ENCODE measurements around the gene PRRC2C.
"Not testable (repeated sequence)": the region's sequence is repeated elsewhere in the genome, so short reads cannot be mapped to it uniquely, and the experiment has no call there.

The PRRC2C gene

GRCh38 chr1:171485375-171486047 is at the start of gene PRRC2C:
TSS of gene PRRC2C (plus strand) at chr1:171485530. CDS start at chr1:171512089, 26,559 bp downstream.
- DNase-seq = peak; percentile 83

DNA sequence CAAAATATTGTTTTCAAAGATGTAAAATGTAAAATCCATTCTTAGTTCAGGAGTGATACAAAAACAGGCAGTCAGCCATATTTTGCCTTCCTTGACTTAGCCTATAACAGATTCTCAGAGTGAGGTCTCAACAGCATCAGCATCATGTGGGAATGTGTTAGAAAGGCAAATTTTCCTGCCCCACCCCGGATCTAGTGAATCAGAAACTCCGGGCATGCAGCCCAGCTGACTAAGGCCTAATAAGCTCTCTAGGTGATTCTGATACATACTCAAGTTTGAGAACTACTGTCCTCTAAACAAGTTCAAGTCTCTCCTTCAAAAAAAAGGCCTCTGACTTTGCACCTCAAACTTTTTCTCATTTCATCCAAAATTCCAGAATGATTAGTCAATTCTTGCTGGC is 46.9 kb upstream of the PRRC2C start:
- no peak for DNase-seq

- not testable (repeated sequence) for DNase-seq
Measured at GRCh38 chr1:171440201-171440600, 45.1 kb upstream of the PRRC2C start.

DNA sequence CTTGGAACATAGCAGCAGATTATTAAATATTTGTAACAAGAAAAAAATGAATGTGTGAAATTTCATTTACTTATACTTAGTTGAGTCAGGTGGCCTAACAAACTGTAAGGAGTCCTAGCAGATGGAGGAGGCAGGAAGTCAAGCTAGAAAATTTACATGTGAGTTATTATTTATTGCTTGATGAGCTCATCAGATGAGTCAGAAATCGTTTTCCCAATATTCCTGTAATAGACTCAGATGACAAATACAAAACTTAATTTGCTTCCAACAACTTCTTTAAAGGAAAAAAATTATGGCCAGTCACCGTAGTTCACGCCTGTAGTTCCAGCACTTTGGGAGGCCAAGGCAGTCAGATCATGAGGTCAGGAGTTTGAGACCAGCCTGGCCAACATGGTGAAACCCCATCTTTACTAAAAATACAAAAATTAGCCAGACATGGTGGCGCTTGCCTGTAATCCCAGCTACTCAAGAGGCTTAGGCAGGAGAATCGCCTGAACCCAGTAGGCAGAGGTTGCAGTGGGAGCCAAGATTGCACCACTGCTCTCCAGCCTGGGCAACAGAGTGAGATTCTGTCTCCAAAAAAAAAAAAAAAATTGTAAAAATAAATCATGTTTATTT is 43.9 kb upstream of the PRRC2C start:
- not testable (repeated sequence) for DNase-seq

DNA sequence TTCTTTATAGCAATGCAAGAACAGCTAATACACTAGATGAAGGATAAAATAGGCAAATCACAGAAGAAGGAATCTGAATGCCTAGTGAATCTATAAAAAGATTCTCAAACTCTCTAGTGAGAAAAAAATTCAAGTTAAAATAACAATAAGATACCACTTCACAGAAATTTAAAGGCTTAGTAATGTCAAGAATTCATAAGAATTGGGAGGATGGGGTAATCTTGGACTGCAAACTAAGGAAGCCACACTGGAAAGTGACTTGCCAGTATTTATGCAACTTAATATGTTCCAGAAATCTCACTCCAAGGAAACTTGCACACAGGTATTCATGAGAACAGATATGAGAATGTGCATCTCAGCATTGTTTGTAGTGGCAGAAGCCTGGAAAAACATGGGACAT is 38.9 kb upstream of the PRRC2C start:
- DNase-seq = no peak

- no peak for DNase-seq
Measured at GRCh38 chr1:171455967-171456366, 29.4 kb upstream of the PRRC2C start.

DNA sequence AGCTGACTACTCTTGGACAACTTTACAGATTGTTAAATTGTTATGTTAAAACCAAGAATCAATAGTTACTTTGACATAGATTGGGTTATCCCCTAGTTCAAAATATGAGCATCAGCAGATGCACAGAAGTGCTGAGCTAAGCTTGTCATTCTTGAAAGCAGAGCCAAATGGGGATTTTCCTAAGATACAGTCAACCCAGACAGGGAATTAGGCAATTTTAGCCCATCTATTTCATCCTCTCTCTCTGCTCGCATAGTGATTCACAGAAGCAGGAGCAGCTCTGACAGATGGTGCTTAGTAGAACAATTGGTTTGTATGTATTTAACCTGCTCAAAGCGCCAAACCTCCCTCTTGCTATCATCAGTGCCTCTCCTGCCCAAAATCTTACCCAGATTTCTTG is 27.9 kb upstream of the PRRC2C start:
- DNase-seq = peak; percentile 15

DNA sequence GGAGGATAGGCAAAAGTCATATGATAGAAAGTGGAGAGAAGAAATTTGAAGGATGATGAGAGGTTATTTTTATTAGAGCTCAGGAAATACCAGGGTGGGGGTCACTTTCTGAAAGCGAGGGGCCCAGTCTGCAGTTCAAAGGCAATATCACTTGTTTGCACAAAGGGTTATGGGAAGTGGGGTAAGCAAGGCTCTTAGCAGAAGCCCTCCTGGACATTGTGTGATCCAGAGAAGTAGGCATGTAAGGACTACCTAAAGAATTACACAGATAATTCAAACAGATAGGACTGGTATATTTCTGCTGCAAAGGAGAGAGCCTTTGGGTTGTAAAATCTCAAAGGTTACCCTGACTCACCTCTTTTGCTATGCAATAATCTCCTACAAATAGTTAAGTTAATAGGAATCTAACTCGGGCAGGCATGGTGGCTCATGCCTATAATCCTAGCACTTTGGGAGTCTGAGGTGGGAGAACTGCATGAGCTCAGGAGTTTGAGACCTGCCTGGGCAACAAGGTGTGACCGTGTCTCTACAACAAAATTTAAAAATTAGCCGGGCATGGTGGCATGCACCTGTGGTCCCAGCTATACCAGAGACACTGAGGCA is 25.2 kb upstream of the PRRC2C start:
- no peak for DNase-seq

DNA sequence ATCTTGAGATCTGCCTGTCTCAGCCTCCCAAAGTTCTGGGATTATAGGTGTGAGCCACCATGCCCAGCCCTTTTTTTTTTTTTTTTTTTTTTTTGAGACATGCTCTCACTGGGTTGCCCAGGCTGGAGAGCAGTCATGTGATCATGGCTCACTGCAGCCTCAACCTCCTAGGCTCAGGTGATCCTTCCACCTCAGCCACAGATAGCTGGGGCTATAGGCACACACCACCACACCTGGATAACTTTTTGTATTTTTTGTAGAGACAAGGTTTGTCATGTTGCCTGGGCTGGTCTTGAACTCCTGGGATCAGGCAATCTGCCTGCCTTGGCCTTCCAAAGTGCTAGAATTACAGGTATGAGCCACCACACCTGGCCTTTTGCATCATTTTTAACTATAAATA is 17.7 kb upstream of the PRRC2C start:
- no peak for DNase-seq

DNA sequence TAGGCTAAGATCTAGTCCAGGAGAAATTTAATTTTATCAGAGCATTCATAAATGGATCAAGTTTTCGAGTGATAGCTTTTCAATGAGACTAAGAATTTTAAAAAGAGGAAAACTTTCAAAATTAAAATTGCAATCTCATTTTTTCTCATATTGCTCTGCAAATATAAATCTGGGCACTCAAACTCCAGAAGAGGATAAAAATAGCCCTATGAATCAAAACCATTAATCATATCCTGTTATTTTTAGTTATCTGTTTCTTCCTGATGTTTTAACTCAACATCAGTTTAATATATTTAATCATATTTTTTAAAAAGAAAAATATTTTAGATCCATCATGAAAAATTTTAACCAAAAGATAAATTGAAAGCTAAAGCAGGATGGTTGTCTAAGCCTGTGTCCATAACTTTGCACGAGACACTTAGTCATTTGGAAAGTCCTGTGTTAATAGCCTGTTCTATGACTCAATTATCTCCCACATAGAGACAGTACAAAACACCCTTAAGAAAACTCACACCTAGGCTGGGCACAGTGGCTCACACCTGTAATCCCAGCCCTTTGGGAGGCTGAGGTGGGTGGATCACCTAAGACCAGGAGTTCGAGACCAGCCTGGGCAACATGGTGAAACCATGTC is 17.1 kb upstream of the PRRC2C start:
- DNase-seq = no peak

DNA sequence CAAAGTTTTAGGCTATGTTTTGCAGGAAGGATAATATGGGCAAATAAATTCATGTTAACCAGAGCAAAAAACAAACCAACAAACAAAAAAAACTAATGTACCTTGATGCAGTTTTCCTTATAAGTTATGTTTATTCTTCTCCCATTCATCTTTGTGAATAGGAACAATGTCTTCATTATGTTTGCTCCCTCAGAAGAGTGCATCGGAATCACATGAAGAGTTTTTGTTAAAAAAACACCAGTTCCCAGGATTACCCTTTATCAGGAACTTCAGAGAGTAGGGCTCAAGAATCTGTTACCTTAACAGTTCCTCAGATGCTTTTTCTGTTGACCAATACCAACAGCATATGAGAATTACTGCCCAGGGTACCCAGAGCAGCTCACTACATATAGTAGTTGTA is 14.6 kb upstream of the PRRC2C start:
- no peak for DNase-seq

GRCh38 chr1:171472183-171472647 is 13.1 kb upstream of the PRRC2C start:
- DNase-seq = no peak

- no peak for DNase-seq
Measured at GRCh38 chr1:171476829-171477228, 8.5 kb upstream of the PRRC2C start.

GRCh38 chr1:171477804-171478203 is 7.5 kb upstream of the PRRC2C start:
- no peak for DNase-seq

- DNase-seq = no peak
Measured at GRCh38 chr1:171480035-171480434, 5.3 kb upstream of the PRRC2C start.

- no peak for DNase-seq
Measured at GRCh38 chr1:171484760-171485374, 463 bp upstream of the PRRC2C start.

DNA sequence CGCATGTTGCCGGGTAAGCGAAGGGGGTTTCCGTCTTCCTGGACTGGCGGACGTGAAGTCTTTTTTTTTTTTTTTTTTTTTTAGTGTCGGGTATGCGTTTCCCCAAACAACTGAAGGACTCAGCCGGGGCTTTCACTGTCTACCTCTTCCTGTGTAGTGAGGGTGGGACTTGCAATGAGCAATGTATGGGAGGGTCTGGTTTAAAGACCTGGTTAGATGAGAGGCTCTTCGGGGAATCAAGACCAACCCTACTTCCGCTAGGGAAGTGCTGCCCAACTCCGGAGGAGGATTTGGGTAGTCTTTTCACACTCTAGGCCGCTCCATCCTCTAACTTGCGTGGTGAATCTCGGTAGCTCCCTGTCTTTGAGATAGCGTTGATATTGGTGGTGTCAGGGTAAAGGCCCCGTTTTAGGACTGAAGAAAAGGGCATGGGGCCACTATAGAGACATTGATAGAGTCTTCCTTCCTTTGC is 754 bp downstream of the PRRC2C start:
- no peak for DNase-seq

- DNase-seq = no peak
Measured at GRCh38 chr1:171487038-171487437, 1.7 kb downstream of the PRRC2C start.

- no peak for DNase-seq
Measured at GRCh38 chr1:171488190-171488929, 3.0 kb downstream of the PRRC2C start.

- DNase-seq = no peak
Measured at GRCh38 chr1:171494076-171494475, 8.7 kb downstream of the PRRC2C start.

GRCh38 chr1:171495444-171495843 is 10.1 kb downstream of the PRRC2C start:
- DNase-seq = no peak

GRCh38 chr1:171500304-171500703 is 15.0 kb downstream of the PRRC2C start:
- DNase-seq = no peak

DNA sequence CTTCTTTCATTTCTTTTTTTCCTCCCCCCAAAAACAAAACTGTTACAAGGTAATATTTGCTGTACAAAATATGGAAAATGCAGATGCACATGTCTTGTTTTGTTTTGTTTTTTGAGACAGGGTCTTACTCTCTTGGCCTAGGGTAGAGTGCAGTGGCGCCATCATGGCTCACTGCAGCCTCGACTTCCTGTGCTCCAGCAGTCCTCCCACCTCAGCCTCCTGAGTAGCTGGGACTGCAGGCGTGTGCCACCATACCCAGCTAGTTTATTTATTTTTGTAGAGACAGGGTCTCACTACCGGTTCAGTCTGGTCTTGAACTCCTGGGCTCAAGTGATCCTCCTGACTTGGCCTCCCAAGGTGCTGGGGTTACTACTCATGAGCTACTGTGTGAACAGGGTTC is 15.5 kb downstream of the PRRC2C start:
- DNase-seq = no peak
